Activated CD4-positive, alpha-beta T cell treated with anti-CD3 and anti-CD28 coated beads, Interleukin-2, amount 10 ng/mL, durations not matched to agents 24 days and 14 days (primary cell): ENCODE measurements around the gene TNPO3. TPM values are rescaled to one million over a fixed set of nuclear protein-coding genes. Genes with fewer than 3 reads are reported as not detected.

Experiments
- DNase-seq: peaks from one replicate; pipeline ENCODE4 v3.0.0; 2022
- H3K27ac Mint-ChIP-seq: one replicate; pipeline ENCODE4 v1.8.0; 2022; ENCODE audit warnings: mild to moderate bottlenecking, mixed read lengths
- H3K27me3 Mint-ChIP-seq: one replicate; pipeline ENCODE4 v1.8.0; 2022; ENCODE audit warnings: mixed read lengths
- H3K36me3 Mint-ChIP-seq: one replicate; pipeline ENCODE4 v1.8.0; 2022; ENCODE audit warnings: low read depth, mild to moderate bottlenecking, mixed read lengths
- H3K4me1 Mint-ChIP-seq: one replicate; pipeline ENCODE4 v1.8.0; 2021; ENCODE audit warnings: mixed read lengths
- H3K4me3 Mint-ChIP-seq: one replicate; pipeline ENCODE4 v1.8.0; 2022; ENCODE audit warnings: mild to moderate bottlenecking, moderate library complexity, mixed read lengths
- H3K9me3 Mint-ChIP-seq: one replicate; pipeline ENCODE4 v1.8.0; 2021; ENCODE audit warnings: mixed read lengths
- intact Hi-C: fragments of 100-400 bp; cut with micrococcal nuclease; formaldehyde crosslinking; loops from one replicate; pipeline ENCODE4 v1.15.1; 2023
- total RNA-seq: library from RNA; stranded (reverse); gene quantifications from 2 replicates; pipeline ENCODE4 v1.2.3, GENCODE V29; 2022

Gene TNPO3
- total RNA-seq, 1 donor from 2014 or later, result 54.1 TPM

DNA sequence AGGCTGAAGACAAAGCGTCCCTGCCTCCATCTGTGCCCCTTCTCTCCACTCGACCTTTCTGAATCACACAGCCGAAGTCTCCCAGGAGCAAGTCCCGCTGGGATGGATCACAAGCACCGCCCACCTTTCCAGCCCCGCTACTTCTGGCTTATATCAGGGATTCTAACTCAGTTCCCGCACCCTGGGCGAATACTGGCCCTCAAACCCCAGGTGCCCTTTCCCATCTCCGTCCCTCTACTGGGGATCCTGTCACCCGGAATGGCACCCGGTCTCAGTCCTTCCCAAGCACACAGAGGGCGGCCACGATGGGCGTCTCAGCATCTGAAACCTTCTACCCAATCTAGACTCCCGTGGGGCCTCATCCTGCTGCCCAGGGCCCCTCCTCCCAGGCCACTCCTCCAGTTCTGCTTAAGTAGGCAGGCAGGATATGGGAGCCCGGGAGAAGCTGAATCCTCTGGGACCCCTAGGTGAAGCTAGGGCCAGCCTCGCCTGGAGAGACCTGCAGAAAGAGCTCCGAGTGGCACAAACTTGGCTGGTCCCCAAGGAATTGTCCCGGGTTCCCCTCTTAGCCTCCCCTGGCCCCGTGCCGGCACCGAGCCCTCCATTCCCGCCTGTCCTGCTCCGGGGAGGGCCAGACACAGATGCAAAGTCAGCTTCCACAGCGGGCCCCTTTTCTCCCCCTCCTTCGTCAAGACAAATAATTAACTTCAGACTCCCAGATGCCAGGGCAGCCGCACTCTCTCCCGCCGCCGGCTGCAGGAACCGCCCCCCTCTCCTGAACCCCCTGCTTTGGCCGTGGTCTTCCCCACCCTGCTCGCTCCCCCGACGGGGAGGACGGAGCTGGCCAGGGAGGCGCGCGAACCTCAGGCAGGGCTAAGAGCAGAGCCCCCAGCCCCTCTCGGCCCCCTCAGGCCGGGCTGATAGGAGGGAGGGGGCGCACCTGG lies 145.0 kb downstream of the TNPO3 start:
- Mint-ChIP-seq H3K4me1 (no peaks in the 10 kb centered on the region), H3K9me3 (no peaks in the 10 kb centered on the region), H3K4me3 (no peak overlapping the region), H3K36me3 (no peaks in the 10 kb centered on the region), H3K27me3 (peaks cover 45% of the 10 kb centered on the region), H3K27ac (no peak overlapping the region)
- intact Hi-C loops, result loop anchor here (10.0 kb wide), 1 partner anchor 305 kb away; no protein-coding TSS in a partner anchor
- no peak for DNase-seq

DNA sequence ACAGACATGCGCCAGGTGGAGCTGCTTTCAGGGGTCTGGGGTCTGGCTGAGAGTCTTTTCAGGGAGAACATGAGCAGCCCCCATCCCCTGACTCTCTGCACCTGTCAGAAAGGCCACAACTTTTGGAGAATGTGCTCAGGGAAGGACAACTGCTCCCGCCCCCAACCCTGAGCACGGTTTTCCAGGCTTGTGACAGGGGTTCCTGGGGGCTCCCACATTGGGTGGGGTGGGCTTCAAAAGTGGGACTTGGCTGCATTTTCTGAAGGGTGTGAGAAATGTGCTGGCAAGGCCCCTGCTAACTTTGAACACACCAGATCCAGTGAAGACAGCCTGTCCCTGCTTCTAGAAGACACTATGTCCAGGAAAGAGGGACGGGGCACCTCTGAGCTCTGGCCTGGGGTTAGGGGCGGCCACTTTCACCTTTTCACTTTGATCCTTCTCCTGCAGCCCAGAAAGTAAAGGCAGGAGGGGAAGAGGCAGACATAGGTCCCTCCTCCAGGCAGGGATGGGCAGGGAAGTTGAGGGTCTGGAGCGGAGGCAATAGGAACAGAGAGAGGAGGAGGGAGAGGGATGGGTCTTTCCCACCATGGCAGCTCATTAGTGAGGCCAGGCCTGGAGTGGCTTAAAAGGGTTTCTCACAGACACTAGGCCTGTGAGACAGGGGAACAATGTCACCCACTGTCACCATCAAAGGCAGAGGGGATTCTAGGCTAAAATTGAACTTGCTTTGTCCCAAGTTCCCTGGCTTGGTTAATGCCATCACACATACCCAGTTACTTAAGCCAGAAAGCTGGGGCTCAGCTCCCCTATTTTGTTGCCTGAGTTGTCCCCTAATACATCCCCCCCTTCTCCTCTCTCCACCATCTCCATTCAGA lies 145.9 kb downstream of the TNPO3 start:
- no peak for DNase-seq
- no peak overlapping the region for H3K27ac Mint-ChIP-seq
- intact Hi-C loops, result loop anchor here (10.0 kb wide), 1 partner anchor 306 kb away; no protein-coding TSS in a partner anchor
- peaks cover 41% of the 10 kb centered on the region for H3K27me3 Mint-ChIP-seq
- no peak overlapping the region for H3K4me3 Mint-ChIP-seq
- no peaks in the 10 kb centered on the region for H3K36me3 Mint-ChIP-seq
- H3K4me1 Mint-ChIP-seq, result no peaks in the 10 kb centered on the region
- H3K9me3 Mint-ChIP-seq, result no peaks in the 10 kb centered on the region

- Mint-ChIP-seq H3K4me1 (no peaks in the 10 kb centered on the region), H3K27me3 (peaks cover 35% of the 10 kb centered on the region)
- intact Hi-C loops, result loop anchor here (10.0 kb wide), 1 partner anchor 308 kb away; no protein-coding TSS in a partner anchor
These were observed 147.9 kb downstream of the TNPO3 start for GRCh38 chr7:128906766-128907559.

DNA sequence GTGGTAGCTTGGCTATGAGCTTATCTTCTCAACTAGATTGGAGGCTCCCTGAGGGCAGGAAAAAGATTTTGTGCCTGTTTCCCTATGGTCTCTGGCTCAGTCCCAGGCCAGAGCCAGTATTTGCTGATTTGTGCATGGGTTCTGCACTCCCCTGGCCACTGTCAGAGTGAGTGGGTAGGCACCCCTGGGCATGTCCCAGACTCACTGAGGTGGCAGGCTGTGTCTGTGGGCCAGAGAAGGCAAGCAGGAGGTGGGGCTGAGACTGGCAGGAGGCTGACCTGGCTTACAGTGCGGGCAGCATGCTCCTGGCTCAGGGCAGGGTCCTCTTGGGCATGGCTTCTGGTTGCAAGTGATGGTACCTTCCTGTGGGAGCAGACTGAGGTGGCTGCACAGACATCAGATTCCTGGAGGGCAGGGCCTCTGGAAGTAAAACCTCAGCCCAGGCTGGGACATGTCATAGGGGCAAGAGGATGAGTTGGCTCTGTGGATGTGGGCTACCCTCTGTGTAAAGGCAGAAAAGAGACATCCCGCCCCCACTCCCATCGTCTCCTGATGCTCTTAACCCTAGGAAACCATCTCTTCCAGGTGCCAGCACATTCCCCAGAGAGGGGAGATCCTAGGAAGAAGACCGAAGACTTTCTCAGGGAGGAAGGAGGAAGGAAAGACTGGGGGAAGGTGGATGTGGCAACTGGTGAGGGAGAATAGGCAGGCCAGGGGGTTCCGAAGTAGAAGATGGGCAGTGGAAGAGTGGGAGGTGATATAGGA lies 148.7 kb downstream of the TNPO3 start:
- no peaks in the 10 kb centered on the region for H3K4me1 Mint-ChIP-seq
- no peak for DNase-seq
- H3K27ac Mint-ChIP-seq, result no peak overlapping the region
- intact Hi-C loops, result loop anchor here (10.0 kb wide), 1 partner anchor 309 kb away; no protein-coding TSS in a partner anchor
- no peak overlapping the region for H3K4me3 Mint-ChIP-seq
- H3K27me3 Mint-ChIP-seq, result peaks cover 29% of the 10 kb centered on the region
- no peaks in the 10 kb centered on the region for H3K36me3 Mint-ChIP-seq
- H3K9me3 Mint-ChIP-seq, result no peaks in the 10 kb centered on the region

More at GRCh38 chr7:128906766-128907559, 147.9 kb downstream of the TNPO3 start:
- Mint-ChIP-seq H3K4me3 (no peak overlapping the region), H3K36me3 (no peaks in the 10 kb centered on the region), H3K9me3 (no peaks in the 10 kb centered on the region), H3K27ac (no peak overlapping the region)
- no peak for DNase-seq

DNA sequence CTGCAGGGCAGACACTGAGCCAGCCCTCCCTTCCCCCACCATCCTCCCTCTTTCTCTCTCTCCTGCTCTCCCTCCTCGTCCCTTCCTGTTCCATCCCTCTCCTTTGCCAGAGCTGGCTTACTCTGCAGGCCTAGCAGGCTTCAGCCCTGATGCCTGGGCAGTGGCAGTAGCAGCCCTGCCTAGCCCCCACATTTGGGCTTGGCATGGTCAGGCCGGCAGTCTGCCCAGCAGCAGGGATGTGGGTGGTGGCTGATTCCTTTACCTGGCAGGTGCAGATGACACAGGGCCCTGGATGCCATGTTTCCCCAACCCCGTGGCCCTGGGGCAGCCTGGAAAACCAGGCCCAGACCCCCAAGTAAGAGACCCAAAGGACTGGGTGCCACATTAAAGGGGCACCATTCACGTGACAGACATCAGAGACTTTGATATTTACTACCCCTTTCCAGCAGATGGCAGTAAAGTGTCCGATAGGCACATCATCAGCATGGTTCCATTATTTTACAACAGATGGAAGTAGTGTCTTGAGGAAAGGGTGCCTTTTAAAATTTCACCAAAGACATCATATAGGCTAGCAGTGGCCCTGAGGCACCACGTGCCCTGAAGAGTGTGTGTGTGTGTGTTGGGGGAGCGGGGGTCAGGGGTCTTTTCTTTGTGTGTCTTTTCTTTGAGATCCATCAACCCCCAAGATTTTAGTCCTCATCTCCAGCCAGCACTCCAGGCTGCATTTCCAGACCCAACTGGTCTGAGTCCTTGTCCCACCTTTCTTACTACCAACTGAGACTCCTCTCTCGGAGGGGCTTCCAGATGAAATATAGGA lies 150.3 kb downstream of the TNPO3 start:
- Mint-ChIP-seq H3K9me3 (no peaks in the 10 kb centered on the region), H3K27ac (no peak overlapping the region), H3K36me3 (no peaks in the 10 kb centered on the region), H3K4me1 (no peaks in the 10 kb centered on the region), H3K27me3 (peaks cover 18% of the 10 kb centered on the region), H3K4me3 (no peak overlapping the region)
- peak; percentile 80 for DNase-seq
- intact Hi-C loops, result loop anchor here (1.0 to 10.0 kb wide), 2 partner anchors 187 to 310 kb away; no protein-coding TSS in a partner anchor

Other genes starting within 250 kb of the TNPO3 start
- gene FLNC, start 224.7 kb downstream of the TNPO3 start, total RNA-seq, result 0.02 and 0.09 TPM in 2 replicates
- 127 and 132 TPM in 2 replicates for gene ATP6V1F, start 192.3 kb downstream of the TNPO3 start, total RNA-seq
- 0.09 and 0.17 TPM in 2 replicates for gene KCP, start 144.4 kb downstream of the TNPO3 start, total RNA-seq
- gene IRF5, start 117.2 kb downstream of the TNPO3 start, total RNA-seq, result 16.2 and 18.6 TPM in 2 replicates
- gene TSPAN33, start 89.6 kb upstream of the TNPO3 start, total RNA-seq, result 5.4 and 6.2 TPM in 2 replicates
- 0.28 and 0.37 TPM in 2 replicates for gene SMO, start 133.5 kb upstream of the TNPO3 start, total RNA-seq
- gene AHCYL2, start 169.9 kb upstream of the TNPO3 start, total RNA-seq, result 10.7 and 11.1 TPM in 2 replicates